K562 (cell line): ENCODE measurements around the gene PLXNA2. TPM values are rescaled to one million over a fixed set of nuclear protein-coding genes. Genes with fewer than 3 reads are reported as not detected.

ENCODE experiments used
- ATAC-seq: fragments of 200-7000 bp; cut with Tn5 transposase; 3 replicates; pipeline ENCODE4 v1.9.1; 2020; ENCODE audit warnings: moderate library complexity
- BruUV-seq: library from RNA; stranded (reverse); fragments of 400-500 nt; replicated peaks from 2 replicates; lab custom pipeline; 2021; lab: Mats Ljungman, UMichigan
- CTCF ChIA-PET: fragments of 300-600 bp; formaldehyde crosslinking; extraction: SDS; loops from one replicate; lab custom pipeline; 2021; ENCODE audit warnings: low intra/inter-chr PET ratio; lab: Yijun Ruan, JAX
- POLR2A ChIA-PET: fragments of 300-600, 350-650 bp; sonication (Branson Sonifier 250); formaldehyde crosslinking; extraction: SDS; loops from one replicate; lab custom pipeline; 2021; ENCODE audit warnings: antibody characterized with exemption, inconsistent platforms; lab: Yijun Ruan, JAX
- DNase-seq, 4 experiments: peaks; one replicate each; pipeline versions ENCODE4 v3.0.0 to v3.0.0-alpha.2; 2011 to 2018; ENCODE audit warnings: low spot score in 3 of 4, mixed read lengths in 3 of 4; ENCODE audit errors: extremely low read depth in 1 of 4
- FAIRE-seq: peaks from 2 replicates; lab custom pipeline; 2011; peaks lifted over from hg19 to GRCh38; lab: Jason Lieb, UNC
- H2AFZ ChIP-seq: 2 replicates; pipeline ENCODE4 v1.6.0; 2011; ENCODE audit warnings: low read depth, low read length, control low read depth, inconsistent platforms
- H3K27ac ChIP-seq: fragments of 200-600 bp; 3 replicates; pipeline ENCODE4 v1.8.0; 2011; ENCODE audit warnings: low read depth, mild to moderate bottlenecking, control low read depth, inconsistent platforms, low read length, moderate library complexity, mixed read lengths; ENCODE audit errors: extremely low read depth
- H3K27me3 ChIP-seq, 2 experiments: fragments of 300-600 bp in 1 of 2; 2 replicates in 1 of 2; 3 replicates in 1 of 2; pipeline versions ENCODE4 v1.6.0 to v1.8.0; 2011; ENCODE audit warnings: inconsistent platforms in 2 of 2, low read length in 2 of 2, mild to moderate bottlenecking in 1 of 2, mixed read lengths in 1 of 2, moderate library complexity in 1 of 2; ENCODE audit not compliant: control insufficient read depth in 2 of 2, insufficient read depth in 2 of 2
- H3K36me3 ChIP-seq: fragments of 300-600 bp; 3 replicates; pipeline ENCODE4 v1.8.0; 2011; ENCODE audit warnings: mild to moderate bottlenecking, low read length, inconsistent platforms; ENCODE audit not compliant: control insufficient read depth, insufficient read depth
- H3K4me1 ChIP-seq, 2 experiments: fragments of 200-600 bp in 1 of 2; replicated peaks in 1 of 2; 2 replicates in 1 of 2; 3 replicates in 1 of 2; pipeline versions ENCODE4 v1.5.1 to v1.8.0; 2011; ENCODE audit warnings: inconsistent platforms in 2 of 2, low read length in 2 of 2, mild to moderate bottlenecking in 1 of 2, mixed read lengths in 1 of 2, moderate library complexity in 1 of 2; ENCODE audit not compliant: control insufficient read depth in 2 of 2, insufficient read depth in 2 of 2
- H3K4me2 ChIP-seq: 2 replicates; pipeline ENCODE4 v1.6.1; 2011; ENCODE audit warnings: low read length, control low read depth, inconsistent platforms, mixed read lengths; ENCODE audit not compliant: insufficient read depth
- H3K4me3 ChIP-seq: fragments of 200-600 bp; sonication (generic), shearing (Covaris generic); 2 replicates; pipeline ENCODE4 v1.5.1; 2016; ENCODE audit warnings: control low read depth, inconsistent platforms
- H3K79me2 ChIP-seq: fragments of 200-600 bp; 3 replicates; pipeline ENCODE4 v1.8.0; 2011; ENCODE audit warnings: low read length, inconsistent platforms; ENCODE audit not compliant: control insufficient read depth, insufficient read depth
- H3K9ac ChIP-seq, 2 experiments: 2 replicates each; pipeline versions ENCODE4 v1.6.0 to v1.6.1; 2011; ENCODE audit warnings: low read depth in 2 of 2, low read length in 2 of 2, control low read depth in 1 of 2, inconsistent platforms in 1 of 2, mild to moderate bottlenecking in 1 of 2, mixed read lengths in 1 of 2; ENCODE audit not compliant: insufficient read depth in 1 of 2
- H3K9me1 ChIP-seq: one replicate; pipeline ENCODE4 v1.6.0; 2011; ENCODE audit warnings: inconsistent platforms, mild to moderate bottlenecking, low read length, moderate library complexity; ENCODE audit not compliant: control insufficient read depth, insufficient read depth
- H3K9me3 ChIP-seq: replicated peaks from 2 replicates; pipeline ENCODE4 v1.5.1; 2011; ENCODE audit warnings: low read depth, low read length, inconsistent platforms; ENCODE audit not compliant: control insufficient read depth, insufficient read depth
- H4K20me1 ChIP-seq: replicated peaks from 2 replicates; pipeline ENCODE4 v1.6.1; 2011; ENCODE audit warnings: low read length, inconsistent platforms, mixed read lengths; ENCODE audit not compliant: control insufficient read depth, insufficient read depth
- DDX20 ChIP-seq: fragments of 450-650 bp; IDR thresholded peaks from 2 replicates; pipeline ENCODE4 v1.6.1; 2016; ENCODE audit warnings: missing genetic modification characterization, low read depth, mild to moderate bottlenecking, missing compliant biosample characterization, moderate library complexity
- HDAC8 ChIP-seq: fragments of 450-650 bp; IDR thresholded peaks from 2 replicates; pipeline ENCODE4 v1.6.1; 2016; ENCODE audit warnings: mild to moderate bottlenecking, missing genetic modification characterization, moderate library complexity, missing compliant biosample characterization
- HOMEZ ChIP-seq: fragments of 250-450 bp; sonication (Bioruptor Pico); IDR thresholded peaks from 2 replicates; pipeline ENCODE4 v1.4.0; 2020; ENCODE audit warnings: mild to moderate bottlenecking, moderate library complexity
- NR2C1 ChIP-seq, 2 experiments: fragments of 450-650 bp; IDR thresholded peaks; 2 replicates each; pipeline ENCODE4 v1.6.1; 2017; ENCODE audit warnings: mild to moderate bottlenecking in 2 of 2, antibody characterized with exemption in 1 of 2, inconsistent platforms in 1 of 2, missing compliant biosample characterization in 1 of 2, missing genetic modification characterization in 1 of 2
- NR2C2 ChIP-seq, 2 experiments: fragments of 200-800 bp in 1 of 2; sonication (Bioruptor generic) in 1 of 2; sonication (generic) in 1 of 2; formaldehyde crosslinking in 1 of 2; IDR thresholded peaks; 2 replicates each; pipeline versions ENCODE4 v1.6.1 to v1.8.0; 2016 to 2022; ENCODE audit warnings: mild to moderate bottlenecking in 1 of 2, missing compliant biosample characterization in 1 of 2, missing genetic modification characterization in 1 of 2, missing genetic modification reagents in 1 of 2
- ZBTB7A ChIP-seq: IDR thresholded peaks from 2 replicates; pipeline ENCODE4 v1.6.1; 2011; ENCODE audit warnings: low read depth, mild to moderate bottlenecking, low read length, moderate library complexity, borderline replicate concordance; ENCODE audit not compliant: control insufficient read depth
- ZNF175 ChIP-seq: fragments of 200-800 bp; sonication (Bioruptor generic); IDR thresholded peaks from 2 replicates; pipeline ENCODE4 v1.6.1; 2016; ENCODE audit warnings: low read depth, mild to moderate bottlenecking, missing genetic modification characterization, missing compliant biosample characterization
- ZNF197 ChIP-seq: fragments of 200-800 bp; sonication (Bioruptor generic); IDR thresholded peaks from 2 replicates; pipeline ENCODE4 v1.6.1; 2016; ENCODE audit warnings: low read depth, missing genetic modification characterization, missing compliant biosample characterization
- WGBS: fragments of 100-300 bp; shearing (Covaris generic); methylation state at CpG from one replicate; pipeline ENCODE4 v1.1.6; 2016; ENCODE audit warnings: low coverage, mixed read lengths; ENCODE audit not compliant: insufficient coverage; ENCODE audit errors: missing lambda C conversion rate; 5-methylcytosine and 5-hydroxymethylcytosine counted together
- in situ Hi-C: fragments of 300-500 bp; cut with MboI; formaldehyde crosslinking; loops from 4 replicates; pipeline ENCODE4 v1.15.0; 2018; ENCODE audit warnings: inconsistent platforms, mixed read lengths
- intact Hi-C: fragments of 100-400 bp; cut with micrococcal nuclease; formaldehyde crosslinking; loops from 2 replicates; pipeline ENCODE4 v1.14.2; 2022
- polyA plus RNA-seq, 8 experiments: library from polyadenylated mRNA; depleted of rRNA in 4 of 8; stranded (reverse) in 5 of 8; unstranded in 3 of 8; fragments of >200 nt; fragmentation: Nextera tagmentation in 2 of 8; fragmentation: Illumina TruSeq in 1 of 8; extraction: Ambion mirVana in 2 of 8; extraction: Trizol in 1 of 8; gene quantifications; 2 replicates each; pipeline versions ENCODE4 v1.2.1 to v1.2.3, GENCODE V29; 2011 to 2014; ENCODE audit warnings: inconsistent platforms in 1 of 8, missing spikeins in 1 of 8
- total RNA-seq, 7 experiments: library from RNA; depleted of rRNA in 6 of 7; stranded (reverse); fragments of >200 nt in 6 of 7; fragmentation: Illumina TruSeq in 2 of 7; extraction: Trizol in 2 of 7; gene quantifications; 2 replicates each; pipeline versions ENCODE4 v1.2.1 to v1.2.3, GENCODE V29; 2011 to 2021; ENCODE audit warnings: low replicate concordance in 1 of 7
- TF ChIP-seq, protein P1 (sequence below): conservative IDR thresholded peaks from 2 replicates; pipeline ENCODE4 v1.6.1; 2011; ENCODE audit warnings: low read depth, mild to moderate bottlenecking, low read length; ENCODE audit not compliant: control insufficient read depth
- TF ChIP-seq, protein P2 (sequence below): fragments of 250-450 bp; sonication (Bioruptor Pico); IDR thresholded peaks from 2 replicates; pipeline ENCODE4 v1.4.0; 2020; ENCODE audit warnings: mild to moderate bottlenecking, moderate library complexity

PLXNA2 gene
- total and polyA plus RNA-seq, 9 of the 15 experiments (the other 6 are each of a cell fraction or from before 2014, with no cell fraction given), result 0.01 to 1.3 (median 0.32) TPM

DNA sequence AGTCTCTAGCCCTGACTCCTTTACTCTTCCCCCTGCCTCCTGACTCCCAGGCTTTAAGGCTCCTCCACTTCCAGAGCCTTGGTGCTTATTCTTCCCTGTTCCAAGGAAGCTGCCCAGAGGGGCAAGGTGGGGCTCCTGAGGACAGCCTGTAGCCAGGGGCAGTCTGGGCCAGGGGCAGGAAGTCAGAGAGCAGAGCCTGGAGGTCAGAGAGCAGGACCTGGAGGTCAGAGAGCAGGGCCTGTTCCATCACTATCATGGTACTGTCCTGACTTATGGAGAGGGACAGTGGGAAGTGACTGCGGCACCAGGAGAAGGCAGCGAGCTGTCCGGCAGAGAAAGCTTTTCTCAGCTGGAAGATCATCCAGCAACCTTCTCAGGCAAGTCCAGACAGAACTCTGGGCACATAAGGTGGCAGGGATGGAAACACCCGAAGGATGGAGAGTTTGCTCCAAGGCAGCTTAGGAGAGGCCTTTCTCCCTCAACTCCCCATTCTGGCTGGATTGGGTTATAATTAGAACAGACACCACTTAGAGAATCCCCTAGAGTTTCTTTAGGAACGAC is 25.0 kb downstream of the PLXNA2 start:
- Histone ChIP-seq H3K9ac (peak overlapping the region; percentile 58 to 81; a peak in 1 of 4 replicates), H3K9me3 (no peaks in the 10 kb centered on the region), H2AFZ (peak overlapping the region; percentile 92), H3K27me3 (no peaks in the 10 kb centered on the region; a peak in 1 of 5 replicates), H3K4me1 (peaks cover 50 to 57% of the 10 kb centered on the region in 2 experiments), H4K20me1 (no peaks in the 10 kb centered on the region), H3K79me2 (no peaks in the 10 kb centered on the region), H3K36me3 (no peaks in the 10 kb centered on the region), H3K27ac (peak overlapping the region; percentile 88), H3K9me1 (no peaks in the 10 kb centered on the region), H3K4me3 (no peak overlapping the region), H3K4me2 (peak overlapping the region; percentile 67)
- ChIA-PET POLR2A (interaction anchor here (0.7 to 2.6 kb wide), 9 partner anchors 8 to 69 kb away, joined by 3 to 13 read pairs (median 5); no protein-coding TSS in a partner anchor), CTCF (no interaction called here)
- intact Hi-C loops (no loop called here), in situ Hi-C loops (no loop called here)
- FAIRE-seq, result peak; percentile 11
- BruUV-seq, result no TSS peak
- 48% methylated on average over 5 of the region's 5 CpGs for WGBS
- ATAC-seq, result peak; percentile 11
- peak; percentile 42 to 52 (median 45) for DNase-seq
- peak; percentile 7; the same call in 1 of the 2 replicates for TF ChIP-seq ZBTB7A
- peak; percentile 55; the same call in 1 of the 2 replicates for TF ChIP-seq NR2C1 (IDR thresholded peaks at IDR 0.05)
- TF ChIP-seq NR2C1 (tag; IDR thresholded peaks at IDR 0.05), result peak; percentile 54; the same call in 1 of the 2 replicates
- 0 out of 2 replicates have a peak, but pooled peaks have one; percentile 5 for TF ChIP-seq HDAC8 (tag)
- TF ChIP-seq, protein P1, sequence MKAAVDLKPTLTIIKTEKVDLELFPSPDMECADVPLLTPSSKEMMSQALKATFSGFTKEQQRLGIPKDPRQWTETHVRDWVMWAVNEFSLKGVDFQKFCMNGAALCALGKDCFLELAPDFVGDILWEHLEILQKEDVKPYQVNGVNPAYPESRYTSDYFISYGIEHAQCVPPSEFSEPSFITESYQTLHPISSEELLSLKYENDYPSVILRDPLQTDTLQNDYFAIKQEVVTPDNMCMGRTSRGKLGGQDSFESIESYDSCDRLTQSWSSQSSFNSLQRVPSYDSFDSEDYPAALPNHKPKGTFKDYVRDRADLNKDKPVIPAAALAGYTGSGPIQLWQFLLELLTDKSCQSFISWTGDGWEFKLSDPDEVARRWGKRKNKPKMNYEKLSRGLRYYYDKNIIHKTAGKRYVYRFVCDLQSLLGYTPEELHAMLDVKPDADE, result 0 out of 2 replicates have a peak, but pooled peaks have one; percentile 34
- TF ChIP-seq DDX20, result 0 out of 2 replicates have a peak, but pooled peaks have one; percentile 15
- 0 out of 2 replicates have a peak, but pooled peaks have one; percentile 33 for TF ChIP-seq HOMEZ (CRISPR knock-in tag)
- TF ChIP-seq, protein P2, sequence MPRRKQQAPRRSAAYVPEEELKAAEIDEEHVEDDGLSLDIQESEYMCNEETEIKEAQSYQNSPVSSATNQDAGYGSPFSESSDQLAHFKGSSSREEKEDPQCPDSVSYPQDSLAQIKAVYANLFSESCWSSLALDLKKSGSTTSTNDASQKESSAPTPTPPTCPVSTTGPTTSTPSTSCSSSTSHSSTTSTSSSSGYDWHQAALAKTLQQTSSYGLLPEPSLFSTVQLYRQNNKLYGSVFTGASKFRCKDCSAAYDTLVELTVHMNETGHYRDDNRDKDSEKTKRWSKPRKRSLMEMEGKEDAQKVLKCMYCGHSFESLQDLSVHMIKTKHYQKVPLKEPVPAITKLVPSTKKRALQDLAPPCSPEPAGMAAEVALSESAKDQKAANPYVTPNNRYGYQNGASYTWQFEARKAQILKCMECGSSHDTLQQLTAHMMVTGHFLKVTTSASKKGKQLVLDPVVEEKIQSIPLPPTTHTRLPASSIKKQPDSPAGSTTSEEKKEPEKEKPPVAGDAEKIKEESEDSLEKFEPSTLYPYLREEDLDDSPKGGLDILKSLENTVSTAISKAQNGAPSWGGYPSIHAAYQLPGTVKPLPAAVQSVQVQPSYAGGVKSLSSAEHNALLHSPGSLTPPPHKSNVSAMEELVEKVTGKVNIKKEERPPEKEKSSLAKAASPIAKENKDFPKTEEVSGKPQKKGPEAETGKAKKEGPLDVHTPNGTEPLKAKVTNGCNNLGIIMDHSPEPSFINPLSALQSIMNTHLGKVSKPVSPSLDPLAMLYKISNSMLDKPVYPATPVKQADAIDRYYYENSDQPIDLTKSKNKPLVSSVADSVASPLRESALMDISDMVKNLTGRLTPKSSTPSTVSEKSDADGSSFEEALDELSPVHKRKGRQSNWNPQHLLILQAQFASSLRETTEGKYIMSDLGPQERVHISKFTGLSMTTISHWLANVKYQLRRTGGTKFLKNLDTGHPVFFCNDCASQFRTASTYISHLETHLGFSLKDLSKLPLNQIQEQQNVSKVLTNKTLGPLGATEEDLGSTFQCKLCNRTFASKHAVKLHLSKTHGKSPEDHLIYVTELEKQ, result 0 out of 2 replicates have a peak, but pooled peaks have one; percentile 48
- TF ChIP-seq NR2C2 (CRISPR knock-in tag; IDR thresholded peaks at IDR 0.05), result peak; percentile 32; the same call in 1 of the 2 replicates
- TF ChIP-seq NR2C2 (tag; IDR thresholded peaks at IDR 0.05), result no peak
- TF ChIP-seq ZNF175, result peak; percentile 59; the same call in 1 of the 2 replicates
- 0 out of 2 replicates have a peak, but pooled peaks have one; percentile 11 for TF ChIP-seq ZNF197 (CRISPR knock-in tag)
